D721Med (cell line): ENCODE results near the gene CD200.

Experiments
- DNase-seq: peaks from one replicate; pipeline ENCODE4 v3.0.0; 2011; ENCODE audit warnings: low spot score; ENCODE audit not compliant: insufficient read length
- FAIRE-seq: peaks from 2 replicates; lab custom pipeline; 2011; peaks lifted over from hg19 to GRCh38; lab: Jason Lieb, UNC
- TF ChIP-seq, protein P1 (sequence below): IDR thresholded peaks from 2 replicates; pipeline ENCODE4 v1.5.1; 2012; ENCODE audit warnings: mild to moderate bottlenecking, control low read depth; ENCODE audit not compliant: insufficient read depth; ENCODE audit errors: missing control alignments

Gene CD200

DNA sequence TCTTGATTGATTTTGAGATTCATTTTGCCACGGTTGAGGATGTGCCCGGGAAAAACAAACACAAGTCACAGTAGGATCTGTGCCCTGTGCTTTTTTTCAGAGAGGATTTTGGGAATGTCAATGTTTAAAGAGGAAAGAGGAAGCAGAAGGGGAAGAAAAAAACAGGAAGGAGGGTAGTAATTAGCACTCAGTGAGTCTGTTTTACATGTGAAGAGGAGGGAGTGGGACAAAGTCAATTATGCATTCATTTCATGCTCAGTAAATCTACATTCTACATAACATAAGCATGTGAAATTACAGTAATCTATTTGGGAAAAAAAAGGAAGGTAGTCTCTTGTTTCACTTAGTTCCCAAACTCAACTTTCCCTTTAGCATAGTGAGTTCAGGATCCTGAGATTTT is 18.3 kb upstream of the CD200 start:
- no peak for FAIRE-seq
- TF ChIP-seq, protein P1, sequence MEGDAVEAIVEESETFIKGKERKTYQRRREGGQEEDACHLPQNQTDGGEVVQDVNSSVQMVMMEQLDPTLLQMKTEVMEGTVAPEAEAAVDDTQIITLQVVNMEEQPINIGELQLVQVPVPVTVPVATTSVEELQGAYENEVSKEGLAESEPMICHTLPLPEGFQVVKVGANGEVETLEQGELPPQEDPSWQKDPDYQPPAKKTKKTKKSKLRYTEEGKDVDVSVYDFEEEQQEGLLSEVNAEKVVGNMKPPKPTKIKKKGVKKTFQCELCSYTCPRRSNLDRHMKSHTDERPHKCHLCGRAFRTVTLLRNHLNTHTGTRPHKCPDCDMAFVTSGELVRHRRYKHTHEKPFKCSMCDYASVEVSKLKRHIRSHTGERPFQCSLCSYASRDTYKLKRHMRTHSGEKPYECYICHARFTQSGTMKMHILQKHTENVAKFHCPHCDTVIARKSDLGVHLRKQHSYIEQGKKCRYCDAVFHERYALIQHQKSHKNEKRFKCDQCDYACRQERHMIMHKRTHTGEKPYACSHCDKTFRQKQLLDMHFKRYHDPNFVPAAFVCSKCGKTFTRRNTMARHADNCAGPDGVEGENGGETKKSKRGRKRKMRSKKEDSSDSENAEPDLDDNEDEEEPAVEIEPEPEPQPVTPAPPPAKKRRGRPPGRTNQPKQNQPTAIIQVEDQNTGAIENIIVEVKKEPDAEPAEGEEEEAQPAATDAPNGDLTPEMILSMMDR: no peak
- DNase-seq: no peak

DNA sequence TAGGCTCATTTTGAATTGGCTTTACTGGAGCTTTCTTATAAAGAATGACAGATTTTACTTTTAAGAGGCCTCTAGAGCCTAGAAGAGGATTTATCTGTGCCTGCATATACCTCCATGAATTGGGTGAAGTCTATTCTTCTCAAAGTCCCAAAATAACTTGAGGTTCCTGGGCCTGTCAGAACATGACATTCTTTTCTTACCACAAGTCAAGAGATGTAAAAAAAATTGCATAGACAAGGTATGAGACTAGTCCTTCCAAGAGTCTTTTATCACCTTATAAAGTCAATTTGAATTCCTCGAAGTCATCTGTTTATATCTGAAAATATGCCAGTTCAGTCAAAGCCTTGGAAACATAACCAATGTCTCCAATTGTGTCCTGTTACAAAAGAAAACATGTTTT is 17.2 kb upstream of the CD200 start:
- FAIRE-seq (no peak), DNase-seq (no peak)
- TF ChIP-seq, protein P1: no peak

DNA sequence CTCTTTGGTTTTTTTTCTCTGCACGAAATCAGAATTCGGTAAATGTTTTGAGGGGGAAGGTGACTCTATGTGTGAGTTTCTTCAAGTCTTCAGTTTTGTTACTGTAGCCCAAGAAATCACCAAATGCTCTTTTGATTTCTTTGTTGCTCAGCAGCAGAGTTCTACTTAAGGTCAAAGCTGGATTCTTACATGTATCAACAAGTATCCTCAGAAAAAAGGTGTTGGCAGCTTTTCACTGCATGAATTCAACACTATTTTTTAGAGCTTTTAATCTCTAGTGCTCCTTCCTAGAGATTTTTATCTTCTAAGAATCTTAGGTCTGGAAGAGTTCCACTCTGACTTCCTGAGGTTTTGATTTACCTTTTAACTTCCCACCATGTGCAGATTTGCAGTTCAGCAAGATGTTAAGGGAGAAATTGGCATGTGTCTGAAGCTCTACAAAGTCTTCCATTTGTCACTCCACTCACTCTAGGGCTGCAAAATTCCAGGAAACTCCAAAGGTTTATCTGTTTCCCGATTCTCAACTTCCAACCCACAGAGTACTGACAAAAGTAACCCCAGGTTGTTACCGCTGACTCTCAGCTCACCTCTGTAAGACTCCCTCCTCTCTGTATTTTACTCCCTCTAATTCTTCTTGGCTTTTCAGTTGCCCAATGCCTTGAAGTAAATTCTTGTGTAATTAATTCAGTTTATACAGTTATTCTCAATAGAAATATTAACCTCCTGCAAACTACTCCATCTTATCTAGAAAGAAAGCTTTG is 13.3 kb upstream of the CD200 start:
- FAIRE-seq (no peak), DNase-seq (no peak)
- TF ChIP-seq, protein P1: no peak

DNA sequence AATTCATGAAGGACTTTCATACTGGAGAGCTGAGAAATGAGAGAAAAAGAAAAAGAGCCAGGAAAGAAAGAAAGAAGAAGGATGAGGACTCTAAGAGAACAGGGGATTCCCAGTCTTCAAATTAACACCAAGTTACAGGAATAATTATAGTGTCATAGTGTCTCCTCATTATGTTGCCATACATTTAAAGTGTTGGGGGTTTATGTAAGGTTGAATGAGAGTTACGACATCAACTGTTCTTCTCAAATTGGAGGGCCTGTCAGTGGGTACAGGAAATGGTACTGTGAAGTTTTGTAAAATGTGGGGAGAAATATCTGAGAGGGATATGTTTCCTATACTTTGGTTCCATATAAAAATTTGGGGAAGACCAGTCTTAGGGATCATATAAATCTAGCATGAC is 12.3 kb upstream of the CD200 start:
- TF ChIP-seq, protein P1: no peak
- DNase-seq (no peak), FAIRE-seq (no peak)

DNA sequence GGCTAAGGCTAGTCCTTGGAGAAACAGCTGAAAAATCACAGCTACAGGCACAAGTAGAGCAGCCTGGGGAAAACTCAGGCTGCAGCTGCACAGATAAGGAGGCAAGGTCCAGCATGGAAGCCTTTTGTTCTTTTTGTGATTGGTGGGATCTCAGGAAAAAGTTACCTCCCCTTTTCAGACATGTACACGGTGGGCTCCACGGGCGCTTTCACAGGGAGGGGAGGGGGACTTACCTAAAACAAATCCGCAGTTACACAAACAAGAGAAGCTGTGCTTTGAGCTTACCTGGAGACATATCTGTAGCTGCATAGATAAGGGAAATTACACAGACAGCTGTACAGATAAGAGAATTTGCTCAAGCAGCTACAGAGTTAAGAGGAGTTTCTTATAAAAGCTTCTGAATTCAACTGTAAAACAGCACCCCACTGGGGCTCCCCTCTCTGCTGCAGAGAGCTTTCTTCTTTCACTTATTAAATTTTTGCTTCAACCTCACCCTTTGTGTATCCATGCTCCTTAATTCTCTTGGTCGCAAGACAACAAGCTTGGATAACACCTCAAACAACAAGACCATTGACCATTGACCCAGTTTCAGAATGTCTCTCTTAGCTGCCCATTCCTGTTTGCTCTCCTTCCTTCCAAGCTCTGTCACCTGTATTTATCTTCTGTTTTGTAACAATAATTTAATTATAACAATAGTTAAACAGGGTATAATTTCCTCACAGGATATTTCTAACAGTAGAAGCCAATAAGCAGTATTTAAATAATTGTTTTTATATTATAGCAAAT is 10.9 kb upstream of the CD200 start:
- no peak for DNase-seq
- FAIRE-seq: no peak
- TF ChIP-seq, protein P1: no peak

DNA sequence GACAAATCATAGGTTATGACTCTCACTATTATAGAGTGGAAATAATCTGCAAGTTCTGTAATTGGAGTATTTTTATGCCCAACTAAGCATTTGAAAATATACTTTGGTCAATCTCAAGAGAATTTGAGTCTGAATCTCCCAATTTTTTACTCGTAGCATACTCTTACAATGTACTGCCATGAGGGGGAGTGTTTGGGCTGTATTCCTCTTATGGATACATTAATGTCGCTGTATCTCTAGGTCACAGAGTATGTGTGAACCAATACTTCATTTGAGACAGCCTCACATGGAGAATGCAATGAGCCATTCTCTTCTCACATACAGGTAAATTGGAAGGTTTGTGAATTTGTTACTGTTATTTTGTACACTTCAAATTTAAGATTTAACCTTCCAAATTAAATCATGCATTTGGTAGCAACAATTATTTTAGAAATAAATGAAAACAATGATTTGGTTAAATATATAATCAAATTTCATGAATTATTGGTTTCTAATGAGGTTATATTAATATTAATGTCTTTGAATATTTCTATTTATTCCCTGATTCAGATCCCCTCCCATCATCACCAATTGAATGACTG is 5.5 kb upstream of the CD200 start:
- FAIRE-seq (peak; percentile 63), DNase-seq (no peak)
- TF ChIP-seq, protein P1: peak; percentile 74
